GM18868 (cell line): ENCODE results near the gene ANO6.
"Not testable (repeated sequence)": the region's sequence is repeated elsewhere in the genome, so short reads cannot be mapped to it uniquely, and the experiment has no call there.

ENCODE experiments used
- ATAC-seq: cut with Tn5 transposase; IDR thresholded peaks from one replicate; pipeline ENCODE4 v1.9.1; 2021; ENCODE audit warnings: mild to moderate bottlenecking, moderate library complexity; ENCODE audit not compliant: unreplicated experiment

Gene ANO6

DNA sequence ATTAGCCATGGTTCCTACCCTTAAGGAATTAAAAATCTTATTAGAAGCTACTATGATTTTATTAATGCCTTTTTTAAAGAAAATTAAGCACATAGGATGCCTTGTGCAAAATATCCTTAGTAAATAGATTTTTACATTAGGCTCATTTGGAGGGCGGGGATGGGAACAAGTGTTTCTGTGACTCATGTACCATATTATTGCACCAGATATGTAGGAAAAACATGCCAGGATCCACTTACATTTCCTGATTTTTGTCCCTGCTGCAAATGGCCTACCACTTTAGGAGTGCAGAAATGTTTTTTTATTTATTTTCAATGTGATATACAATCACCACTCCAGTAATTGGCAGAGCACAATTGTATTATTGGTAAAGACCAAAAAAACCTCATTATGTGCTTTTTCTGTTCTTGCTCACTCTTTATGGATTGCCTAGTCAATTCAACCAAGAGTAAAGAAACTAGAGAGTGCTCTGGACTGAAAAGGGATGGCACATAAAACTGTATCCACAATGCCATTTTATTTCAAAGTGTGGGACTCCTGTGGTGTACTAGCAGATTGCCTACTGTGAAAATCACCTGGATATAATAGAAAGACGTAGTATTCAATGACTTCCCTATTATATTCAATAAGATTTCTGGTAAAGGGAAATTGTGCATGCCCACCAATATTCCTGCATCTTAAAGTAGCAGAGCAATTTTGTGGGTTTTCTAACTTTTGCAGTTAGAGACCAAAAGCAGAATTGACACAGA lies 86.9 kb downstream of the ANO6 start:
- ATAC-seq: no peak

DNA sequence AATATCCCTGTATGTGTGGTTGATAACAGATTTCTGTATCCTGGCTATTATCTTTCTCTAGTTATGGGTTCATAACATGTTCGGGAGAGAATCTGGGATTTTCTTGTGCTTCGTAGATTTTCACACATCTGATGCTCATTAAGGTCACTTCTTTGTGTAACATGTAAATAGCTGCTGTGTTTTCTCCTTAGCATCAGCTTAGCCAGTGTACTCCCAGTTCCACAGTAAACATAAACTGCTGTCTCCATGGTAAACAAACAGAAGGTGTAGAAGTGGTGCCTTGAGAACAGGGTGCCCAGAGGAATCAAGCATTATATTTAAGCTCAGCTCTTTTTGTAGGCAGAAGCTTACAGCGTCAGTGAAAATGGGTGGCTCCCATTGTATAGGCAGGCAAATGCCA lies 88.0 kb downstream of the ANO6 start:
- no peak for ATAC-seq

DNA sequence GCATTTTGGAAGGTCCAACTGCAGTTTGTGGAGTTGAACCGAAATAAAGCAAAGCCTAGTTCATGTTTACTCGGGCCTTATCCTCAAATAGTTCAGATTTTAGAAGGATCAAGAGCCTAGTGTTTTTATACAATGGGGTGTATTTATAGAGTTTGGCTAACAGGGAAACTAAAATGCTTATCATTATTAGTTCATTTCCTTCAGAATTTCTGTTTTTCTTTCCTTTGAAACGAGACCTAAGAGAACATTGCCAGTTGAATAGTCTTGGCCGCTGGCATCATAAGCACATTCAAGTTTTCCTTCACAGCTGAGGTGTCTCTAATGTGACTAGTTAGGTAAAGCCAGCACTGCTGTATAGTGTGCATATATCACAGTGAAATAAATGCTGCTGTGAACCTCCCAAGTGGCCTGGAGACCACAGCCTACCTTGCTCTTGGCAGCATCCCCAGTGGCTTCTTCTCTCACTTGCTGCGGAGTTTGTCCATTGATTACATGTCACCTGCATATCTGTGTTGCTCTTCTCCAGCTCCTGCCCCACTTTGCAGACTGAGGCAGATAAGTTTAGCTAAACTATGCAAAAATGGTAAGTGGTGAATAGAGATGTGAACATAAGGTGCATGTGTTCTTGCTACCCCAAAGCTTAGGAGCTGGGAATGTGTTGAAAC lies 88.8 kb downstream of the ANO6 start:
- ATAC-seq: no peak

DNA sequence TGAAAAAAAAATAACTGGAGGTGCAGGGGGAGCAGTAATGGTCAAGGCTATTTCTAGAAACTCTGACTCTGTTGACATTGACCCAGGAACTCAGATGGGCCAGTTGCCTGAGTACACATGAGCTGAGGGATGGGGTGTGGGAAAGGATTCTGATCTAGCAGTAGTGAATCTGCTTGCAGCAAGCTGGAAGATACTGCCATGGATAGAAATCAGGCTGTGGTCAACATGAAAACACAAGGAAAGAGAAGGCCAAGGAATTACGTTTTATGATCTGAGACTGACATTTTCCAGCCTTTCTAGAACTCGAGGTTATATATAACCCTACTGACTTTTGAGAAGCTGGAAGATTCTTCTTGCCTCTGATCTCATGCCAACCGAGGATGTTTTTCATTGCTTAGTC lies 90.0 kb downstream of the ANO6 start:
- ATAC-seq: no peak

DNA sequence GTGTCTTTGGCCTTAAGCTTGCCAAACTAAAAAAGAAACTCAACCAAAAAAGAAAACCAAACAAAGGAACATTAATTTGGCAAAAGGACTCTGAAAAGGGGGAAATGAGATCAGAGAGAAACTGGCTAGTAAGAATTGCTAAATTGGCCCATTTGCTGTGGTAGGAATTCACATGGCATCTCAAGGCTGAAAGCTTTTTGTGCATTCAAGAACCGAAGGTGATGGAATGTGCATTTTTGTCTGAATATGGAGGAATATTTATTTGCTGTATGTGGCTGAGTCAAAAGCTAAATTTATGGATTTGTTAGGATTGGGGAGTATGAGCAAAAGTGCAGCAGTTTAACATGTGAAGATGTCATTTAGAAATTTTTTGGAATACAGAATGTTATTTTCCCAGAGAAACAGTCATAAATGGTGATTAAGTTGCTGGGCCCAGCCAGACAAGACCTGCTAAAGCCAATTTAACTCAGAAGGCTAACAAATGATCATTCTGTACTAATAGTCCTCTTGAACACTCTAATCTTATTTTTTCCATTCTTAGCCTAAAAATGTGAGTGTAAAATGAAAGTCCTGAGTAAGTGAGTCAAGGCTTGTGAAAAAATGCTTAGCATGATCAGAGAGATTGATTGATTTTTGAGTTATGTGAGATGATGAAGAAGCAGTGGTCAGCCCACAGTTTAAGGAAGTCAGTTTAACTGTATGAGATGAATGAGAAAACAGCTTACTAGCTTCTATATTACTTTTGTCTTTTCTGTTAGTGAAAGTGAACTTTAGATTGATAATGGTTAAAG lies 94.1 kb downstream of the ANO6 start:
- ATAC-seq: no peak

DNA sequence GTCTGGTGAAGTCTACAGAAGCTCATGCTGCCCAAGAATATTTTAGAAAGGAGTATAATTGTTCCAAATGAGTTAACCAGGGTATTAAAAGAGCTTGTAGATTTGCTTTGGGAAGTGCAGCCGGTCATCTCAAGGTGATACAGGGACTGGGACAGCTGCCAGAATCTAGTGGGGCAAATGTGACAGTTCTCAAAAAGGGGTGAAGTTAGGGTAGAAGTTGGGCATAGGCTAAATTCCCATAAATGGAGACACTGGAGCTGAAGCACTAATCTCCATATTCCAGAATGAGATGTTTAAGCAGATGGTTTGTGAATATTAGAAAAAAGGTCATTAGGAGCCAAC lies 94.7 kb downstream of the ANO6 start:
- no peak for ATAC-seq

DNA sequence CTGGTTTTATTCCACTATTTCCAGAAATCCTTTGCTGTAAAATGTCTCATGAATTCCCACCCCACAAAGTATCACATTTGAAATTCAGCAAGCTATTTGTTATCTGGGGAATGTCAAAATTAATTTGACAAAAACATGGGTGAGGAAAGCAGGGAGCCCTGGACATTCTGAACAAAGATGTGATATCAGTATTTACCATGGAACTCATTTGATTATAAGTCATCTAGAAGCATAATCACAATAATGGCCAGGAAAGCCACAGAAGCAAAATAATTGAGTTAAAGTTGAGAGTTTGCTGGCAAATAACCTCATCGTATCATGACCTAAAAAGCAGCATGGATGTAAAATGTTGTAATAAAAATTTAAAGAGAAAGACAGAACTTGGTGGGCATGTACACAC lies 96.1 kb downstream of the ANO6 start:
- ATAC-seq: no peak

DNA sequence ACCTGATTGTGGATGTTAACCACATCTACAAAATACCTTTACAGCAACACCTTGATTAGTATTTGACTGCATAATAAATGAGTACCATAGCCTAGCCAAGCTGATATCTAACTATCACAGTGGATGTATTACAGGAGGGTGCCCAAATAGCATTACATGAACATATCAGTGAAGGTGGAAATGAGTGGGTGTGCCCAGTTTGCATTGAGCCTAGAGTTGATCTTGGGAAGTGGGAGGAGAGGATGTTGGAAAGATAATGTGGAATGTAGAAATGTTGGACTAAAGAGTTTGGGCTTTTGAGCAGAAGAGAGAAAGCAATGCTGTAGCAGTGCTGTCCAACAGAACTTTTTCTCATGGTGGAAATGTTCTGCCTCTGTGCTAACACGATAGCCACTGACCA lies 98.9 kb downstream of the ANO6 start:
- ATAC-seq: no peak

DNA sequence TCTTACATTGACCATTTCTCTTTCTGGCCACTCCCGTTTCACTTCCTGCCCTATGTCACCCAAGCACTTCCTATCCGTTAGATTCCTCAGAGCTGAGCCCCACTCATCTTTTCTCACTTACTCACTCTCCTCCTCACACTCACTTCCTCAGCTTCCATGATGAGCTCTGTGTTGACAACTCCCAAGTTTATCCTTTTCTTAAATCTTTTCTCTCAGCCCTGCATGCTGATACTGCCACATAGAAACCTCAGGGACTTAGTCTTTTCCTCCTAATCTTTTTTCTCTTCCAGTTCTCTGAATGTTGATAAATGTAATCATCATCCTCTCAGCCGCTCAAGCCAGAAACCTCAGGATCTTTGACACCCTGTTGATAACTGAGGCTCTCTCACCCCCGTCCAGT lies 99.6 kb downstream of the ANO6 start:
- ATAC-seq: no peak

DNA sequence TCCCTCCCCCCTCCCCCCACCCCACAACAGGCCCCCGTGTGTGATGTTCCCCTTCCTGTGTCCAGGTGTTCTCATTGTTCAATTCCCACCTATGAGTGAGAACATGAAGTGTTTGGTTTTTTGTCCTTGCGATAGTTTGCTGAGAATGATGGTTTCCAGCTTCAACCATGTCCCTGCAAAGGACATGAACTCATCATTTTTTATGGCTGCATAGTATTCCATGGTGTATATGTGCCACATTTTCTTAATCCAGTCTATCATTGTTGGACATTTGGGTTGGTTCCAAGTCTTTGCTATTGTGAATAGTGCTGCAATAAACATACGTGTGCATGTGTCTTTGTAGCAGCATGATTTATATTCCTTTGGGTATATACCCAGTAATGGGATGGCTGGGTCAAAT lies 101.4 kb downstream of the ANO6 start:
- not testable (repeated sequence) for ATAC-seq

DNA sequence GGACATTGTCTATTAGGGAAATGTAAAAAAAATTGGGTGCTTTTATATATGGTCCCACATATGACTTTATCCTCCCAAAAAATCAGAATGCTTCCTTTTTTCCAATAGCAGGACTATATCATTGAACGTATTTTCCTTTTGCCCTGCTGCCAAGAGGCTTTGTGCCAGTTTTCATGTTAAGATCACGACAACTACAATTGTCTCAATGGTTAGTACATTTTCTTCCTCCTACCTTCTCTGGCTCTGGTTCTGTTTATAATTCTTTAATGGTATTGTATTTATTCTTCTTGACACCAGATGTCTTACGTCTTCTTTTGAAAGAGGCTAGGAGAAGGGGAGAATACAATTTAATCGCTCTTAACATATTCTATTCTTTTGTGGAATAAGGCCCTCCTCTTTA lies 106.9 kb downstream of the ANO6 start:
- ATAC-seq: no peak

DNA sequence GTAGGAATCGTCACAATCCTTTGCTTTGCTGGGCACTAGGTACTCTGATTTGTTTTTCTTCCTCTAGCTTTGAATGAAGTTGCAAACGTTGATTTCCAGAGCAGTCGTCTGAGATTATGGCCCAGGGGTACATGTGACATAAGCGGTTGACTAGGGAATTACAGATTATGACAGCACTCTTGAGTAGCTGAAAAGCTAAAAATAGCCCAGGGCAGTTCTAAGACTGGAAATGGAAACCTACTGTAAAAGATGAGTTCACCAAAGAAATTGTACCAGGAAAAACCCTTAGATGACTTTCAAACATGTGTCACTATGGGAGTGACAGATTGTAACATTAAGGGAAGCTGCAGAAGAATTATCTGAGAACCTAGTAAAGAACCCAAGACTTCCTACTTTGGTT lies 108.5 kb downstream of the ANO6 start:
- no peak for ATAC-seq

DNA sequence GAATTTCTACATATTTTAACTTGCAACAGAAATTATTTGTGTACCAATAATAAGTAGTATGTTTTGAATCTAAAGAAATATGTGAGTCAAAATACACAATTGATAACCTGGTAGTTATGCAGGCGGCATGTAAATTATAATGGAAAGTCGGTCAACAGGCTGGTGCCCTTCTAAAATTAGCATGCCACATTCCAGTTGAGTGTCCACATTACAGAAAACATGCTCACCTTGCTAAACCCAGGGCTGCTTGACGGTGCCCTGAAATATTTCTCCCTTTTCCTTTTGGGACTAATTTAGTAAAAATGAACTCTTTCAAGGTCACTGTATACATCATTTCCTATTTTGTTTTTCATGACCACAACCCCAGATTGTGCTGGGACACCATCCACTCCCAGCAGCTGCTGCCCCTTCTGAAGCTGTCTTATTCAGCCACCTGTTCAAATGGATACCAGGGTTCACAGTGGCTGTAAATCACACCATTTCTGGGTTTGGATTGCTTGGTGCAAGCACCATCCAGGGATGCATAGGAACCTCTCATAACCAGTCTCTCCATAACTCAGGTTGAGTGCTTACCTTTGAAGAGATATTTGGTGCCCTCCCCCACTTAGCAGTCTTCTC lies 110.6 kb downstream of the ANO6 start:
- ATAC-seq: no peak

DNA sequence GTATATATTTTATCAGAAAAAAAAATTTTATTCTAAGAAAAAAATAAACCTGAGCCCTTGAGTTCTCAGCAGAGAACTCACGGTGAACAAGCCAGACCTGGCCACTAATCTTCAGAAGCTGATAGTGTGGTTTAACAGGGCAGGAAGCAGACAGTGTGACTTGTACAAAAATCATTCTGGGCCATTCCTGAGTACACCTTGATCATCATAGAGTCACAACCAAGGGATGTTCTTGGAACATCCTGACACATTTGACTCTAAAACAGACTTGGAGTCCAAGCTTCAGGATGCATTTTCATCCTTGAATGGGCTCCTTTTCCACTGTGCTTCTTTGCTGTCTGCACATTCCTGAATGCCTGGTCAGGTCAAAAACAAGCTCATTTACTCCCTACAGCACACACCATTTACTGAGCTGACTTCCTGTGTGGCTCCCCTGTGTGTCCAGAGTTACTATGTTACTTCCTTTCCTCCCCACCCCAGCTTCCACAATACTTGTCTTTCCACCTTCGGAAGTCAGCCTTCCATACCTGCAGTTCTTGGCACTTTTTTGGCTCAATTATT lies 112.0 kb downstream of the ANO6 start:
- ATAC-seq: no peak

DNA sequence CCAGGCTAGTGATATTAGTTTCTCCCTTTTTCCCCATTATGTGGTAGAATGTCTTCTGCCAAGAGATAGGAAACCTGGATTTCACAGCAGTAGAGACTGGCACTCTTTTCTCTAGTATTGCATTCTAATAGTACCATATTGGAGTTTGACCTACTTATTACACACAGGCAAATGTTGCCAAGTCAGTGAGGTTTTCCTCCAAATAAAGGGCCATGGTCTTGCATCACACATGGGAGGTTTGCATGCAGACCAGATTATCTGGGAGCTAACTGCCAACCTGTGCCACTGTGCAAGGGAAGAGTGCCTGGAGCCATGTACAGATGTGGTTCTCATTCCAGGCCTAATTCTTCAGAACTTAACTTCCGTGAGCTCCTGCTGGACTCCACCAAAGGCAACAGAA lies 113.3 kb downstream of the ANO6 start:
- ATAC-seq: no peak

DNA sequence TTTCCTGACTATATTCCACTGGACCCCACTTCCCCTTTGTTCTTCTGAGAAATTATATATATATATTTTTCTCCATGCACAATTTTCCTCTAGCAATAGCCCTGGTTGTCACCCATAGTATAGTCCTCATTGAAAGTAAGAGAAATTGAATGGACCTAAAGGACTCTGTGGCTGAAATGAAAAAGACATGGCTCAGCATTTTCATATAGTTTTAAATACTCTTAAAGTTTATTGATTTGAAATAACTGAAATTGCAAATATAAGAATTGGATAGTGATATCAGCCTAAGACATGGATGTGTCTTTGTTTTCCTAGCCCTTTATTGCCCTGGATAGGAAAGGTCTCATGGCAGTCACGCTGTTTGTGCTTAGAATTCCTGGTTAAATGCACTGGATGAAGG lies 113.8 kb downstream of the ANO6 start:
- ATAC-seq: no peak

DNA sequence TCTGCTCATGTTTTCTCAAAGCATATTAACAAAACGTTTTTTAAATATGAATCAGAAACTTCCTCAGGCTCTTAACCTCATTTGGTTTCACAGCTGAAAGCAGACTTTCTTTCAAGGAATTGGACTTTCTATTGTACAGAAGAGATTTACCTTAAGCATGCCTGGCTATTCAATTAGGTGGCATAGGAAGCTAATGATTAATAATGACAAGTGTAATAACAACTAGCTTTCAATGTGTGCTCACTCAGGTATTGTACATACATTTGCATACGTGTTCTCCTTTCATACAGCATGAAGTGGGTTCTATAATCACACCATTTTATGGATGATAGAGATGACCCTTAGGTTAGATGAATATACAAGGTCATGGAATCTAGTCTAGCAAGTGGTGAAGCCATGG lies 115.7 kb downstream of the ANO6 start:
- no peak for ATAC-seq

DNA sequence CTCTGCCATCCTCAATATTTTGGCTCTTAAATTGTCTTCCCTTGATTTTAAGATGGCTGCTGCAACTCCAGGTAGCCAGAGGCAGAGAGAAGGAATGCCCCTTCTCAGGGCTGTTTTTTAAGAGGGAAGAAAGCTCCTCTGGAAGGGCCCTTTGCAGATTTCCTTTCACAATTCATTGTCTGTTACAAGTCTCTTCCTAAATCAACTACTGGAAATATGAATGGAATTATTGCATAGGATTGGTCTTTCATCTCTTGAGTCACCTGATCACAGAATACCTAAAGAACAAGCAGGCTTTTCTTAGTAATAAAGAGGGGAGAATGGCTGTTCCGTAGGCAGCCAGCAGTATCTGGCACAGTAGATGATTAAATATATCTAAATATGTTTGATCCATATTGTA lies 118.5 kb downstream of the ANO6 start:
- no peak for ATAC-seq

DNA sequence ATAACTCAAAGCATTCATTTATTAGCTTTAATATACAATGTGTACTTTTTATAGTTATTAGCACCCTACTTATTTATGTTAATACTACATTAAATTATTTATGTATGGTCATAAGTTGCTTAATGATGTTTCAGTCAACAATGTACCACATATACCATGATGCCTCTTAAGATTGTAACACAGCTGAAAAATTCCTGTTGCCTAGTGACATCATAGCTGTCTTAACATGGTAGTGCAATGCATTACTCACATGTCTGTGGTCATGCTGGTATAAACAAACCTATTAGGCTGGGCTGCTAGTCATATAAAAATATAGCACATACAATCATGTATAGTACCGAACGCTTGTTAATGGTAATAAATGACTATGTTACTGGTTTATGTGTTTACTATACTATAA lies 120.4 kb downstream of the ANO6 start:
- ATAC-seq: no peak

DNA sequence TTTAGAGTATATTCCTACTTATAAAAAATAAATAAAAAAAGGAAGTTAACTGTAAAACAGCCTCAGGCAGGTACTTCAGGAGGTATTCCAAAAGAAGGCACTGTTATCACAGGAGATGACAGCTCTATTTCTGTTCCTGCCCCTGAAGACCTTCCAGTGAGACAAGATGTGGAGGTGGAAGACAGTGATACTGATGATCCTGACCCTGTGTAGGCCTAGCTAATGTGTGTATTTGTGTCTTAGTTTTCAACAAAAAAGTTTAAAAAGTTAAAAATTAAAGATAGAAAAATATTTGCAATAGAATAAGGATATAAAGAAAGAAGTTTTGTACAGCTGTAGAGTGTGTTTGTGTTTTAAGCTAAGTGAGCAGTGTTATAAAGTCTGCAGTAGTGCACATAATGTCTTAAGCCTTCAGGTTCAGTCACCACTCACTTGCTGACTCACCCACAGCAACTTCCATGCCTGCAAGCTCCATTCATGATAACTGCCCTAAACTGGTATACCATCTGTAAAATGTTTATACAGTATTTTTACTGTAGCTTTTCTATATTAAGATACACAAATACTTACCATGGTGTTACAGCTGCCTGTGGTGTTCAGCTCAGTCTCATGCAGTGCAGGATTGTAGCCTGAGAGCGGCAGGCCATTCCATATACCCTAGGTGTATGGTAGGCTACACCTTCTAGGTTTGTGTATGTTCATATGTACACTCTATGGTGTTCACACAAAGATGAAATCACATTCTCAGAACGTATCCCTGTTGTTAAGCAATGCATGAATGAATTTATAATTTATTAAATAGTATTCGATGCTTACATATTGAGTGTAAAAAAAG lies 121.1 kb downstream of the ANO6 start:
- ATAC-seq: no peak

DNA sequence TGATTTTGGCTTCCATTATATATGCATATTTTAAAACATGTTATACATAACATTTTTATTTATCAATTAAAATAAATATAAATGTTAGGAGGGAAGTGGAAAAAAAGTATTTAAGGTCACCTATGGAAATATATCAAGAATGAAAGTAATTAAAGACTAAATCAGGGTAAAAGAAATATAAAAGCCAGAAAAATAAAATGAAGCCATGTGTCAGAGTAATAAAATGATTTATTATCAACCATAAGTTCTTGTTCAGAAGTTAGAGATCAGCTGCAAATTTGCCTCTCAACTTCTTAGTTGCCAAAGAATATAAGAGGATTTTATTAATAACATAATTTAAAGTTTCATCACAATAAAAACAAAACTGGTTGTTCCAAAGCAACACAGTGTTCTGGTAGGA lies 121.9 kb downstream of the ANO6 start:
- no peak for ATAC-seq
